Keratinocyte (primary cell): ENCODE data around the gene GRIN2D. TPM values are rescaled to one million over a fixed set of nuclear protein-coding genes. Genes with fewer than 3 reads are reported as not detected.
A peak's percentile ranks its signal among the peaks of the same experiment; 100 is the strongest.

Experiments used
- DNase-seq: peaks from one replicate; pipeline ENCODE4 v3.0.0-alpha.2; 2011; ENCODE audit warnings: low read depth, missing footprints, low spot score
- FAIRE-seq: peaks from 2 replicates; lab custom pipeline; 2011; peaks lifted over from hg19 to GRCh38; lab: Jason Lieb, UNC
- H2AFZ ChIP-seq: 2 replicates; pipeline ENCODE4 v1.6.0; 2012; ENCODE audit warnings: low read length, control low read depth, inconsistent platforms; ENCODE audit not compliant: control insufficient read depth
- H3K27ac ChIP-seq: 2 replicates; pipeline ENCODE4 v1.5.1; 2011; ENCODE audit warnings: low read length; ENCODE audit not compliant: control insufficient read depth, insufficient read depth
- H3K27me3 ChIP-seq: 3 replicates; pipeline ENCODE4 v1.6.0; 2011; ENCODE audit warnings: low read length; ENCODE audit not compliant: control insufficient read depth, insufficient read depth; ENCODE audit errors: extremely low read depth
- H3K36me3 ChIP-seq, 2 experiments: 2 replicates in 1 of 2; 3 replicates in 1 of 2; pipeline ENCODE4 v1.5.1; 2011; ENCODE audit warnings: low read length in 2 of 2, mild to moderate bottlenecking in 1 of 2; ENCODE audit not compliant: control insufficient read depth in 2 of 2, insufficient read depth in 2 of 2; ENCODE audit errors: extremely low read depth in 1 of 2
- H3K4me1 ChIP-seq: 3 replicates; pipeline ENCODE4 v1.5.1; 2011; ENCODE audit warnings: low read length; ENCODE audit not compliant: control insufficient read depth, insufficient read depth; ENCODE audit errors: extremely low read depth
- H3K4me2 ChIP-seq: 3 replicates; pipeline ENCODE4 v1.6.0; 2011; ENCODE audit warnings: low read depth, low read length; ENCODE audit not compliant: control insufficient read depth, insufficient read depth; ENCODE audit errors: extremely low read depth
- H3K4me3 ChIP-seq, 3 experiments: fragments of 200-600 bp in 1 of 3; sonication (generic) in 1 of 3; 2 replicates in 2 of 3; 3 replicates in 1 of 3; pipeline ENCODE4 v1.5.1; 2011 to 2016; ENCODE audit warnings: low read length in 3 of 3, mild to moderate bottlenecking in 3 of 3, control low read depth in 2 of 3, inconsistent platforms in 1 of 3, low read depth in 1 of 3, mixed read lengths in 1 of 3, mixed run types in 1 of 3, moderate library complexity in 1 of 3; ENCODE audit not compliant: control insufficient read depth in 2 of 3, insufficient read depth in 2 of 3; ENCODE audit errors: extremely low read depth in 1 of 3
- H3K79me2 ChIP-seq: 2 replicates; pipeline ENCODE4 v1.6.0; 2012; ENCODE audit warnings: low read length; ENCODE audit not compliant: control insufficient read depth, insufficient read depth
- H3K9ac ChIP-seq: 3 replicates; pipeline ENCODE4 v1.6.0; 2011; ENCODE audit warnings: low read length; ENCODE audit not compliant: control insufficient read depth, insufficient read depth; ENCODE audit errors: extremely low read depth
- H3K9me1 ChIP-seq: 3 replicates; pipeline ENCODE4 v1.6.0; 2011; ENCODE audit warnings: low read length; ENCODE audit not compliant: control insufficient read depth, insufficient read depth; ENCODE audit errors: extremely low read depth
- H3K9me3 ChIP-seq: 2 replicates; pipeline ENCODE4 v1.5.1; 2012; ENCODE audit warnings: low read depth, low read length; ENCODE audit not compliant: control insufficient read depth
- H4K20me1 ChIP-seq: 3 replicates; pipeline ENCODE4 v1.6.0; 2011; ENCODE audit warnings: low read length; ENCODE audit not compliant: control insufficient read depth, insufficient read depth; ENCODE audit errors: extremely low read depth
- EZH2 ChIP-seq: IDR thresholded peaks from one replicate; pipeline ENCODE4 v1.6.1; 2012; ENCODE audit warnings: inconsistent platforms, mild to moderate bottlenecking, low read length, moderate library complexity
- dilution Hi-C: fragments of 300-500 bp; cut with MboI; formaldehyde crosslinking; loops from one replicate; pipeline ENCODE4 v1.7.0; 2020; ENCODE audit warnings: low sequenced_read_pairs; ENCODE audit not compliant: extremely low pct_ligation_motif_present
- polyA plus RNA-seq, 5 experiments: library from polyadenylated mRNA; depleted of rRNA in 3 of 5; stranded (reverse) in 3 of 5; stranded (forward) in 1 of 5; unstranded in 1 of 5; fragments of >200 nt; gene quantifications; 1 replicate in 1 of 5; 2 replicates in 3 of 5; 3 replicates in 1 of 5; pipeline versions ENCODE4 v1.2.1 to v1.2.3, GENCODE V29; 2011 to 2012; ENCODE audit warnings: missing spikeins in 2 of 5, low read depth in 1 of 5, low replicate concordance in 1 of 5
- TF ChIP-seq, protein P1 (sequence below), 3 experiments: IDR thresholded peaks in 1 of 3; conservative IDR thresholded peaks in 1 of 3; optimal IDR thresholded peaks in 1 of 3; 2 replicates in 2 of 3; 3 replicates in 1 of 3; pipeline versions ENCODE3 to v1.5.1; 2011; ENCODE audit warnings: low read length in 3 of 3, mild to moderate bottlenecking in 3 of 3, moderate library complexity in 2 of 3, control low read depth in 1 of 3, inconsistent platforms in 1 of 3; ENCODE audit not compliant: insufficient read depth in 2 of 3; ENCODE audit errors: extremely low read depth in 1 of 3

GRIN2D gene
- polyA plus RNA-seq, 1 donor (not counting 4 experiments of a cell fraction or from before 2014, with no cell fraction given) = 0.04 TPM

DNA sequence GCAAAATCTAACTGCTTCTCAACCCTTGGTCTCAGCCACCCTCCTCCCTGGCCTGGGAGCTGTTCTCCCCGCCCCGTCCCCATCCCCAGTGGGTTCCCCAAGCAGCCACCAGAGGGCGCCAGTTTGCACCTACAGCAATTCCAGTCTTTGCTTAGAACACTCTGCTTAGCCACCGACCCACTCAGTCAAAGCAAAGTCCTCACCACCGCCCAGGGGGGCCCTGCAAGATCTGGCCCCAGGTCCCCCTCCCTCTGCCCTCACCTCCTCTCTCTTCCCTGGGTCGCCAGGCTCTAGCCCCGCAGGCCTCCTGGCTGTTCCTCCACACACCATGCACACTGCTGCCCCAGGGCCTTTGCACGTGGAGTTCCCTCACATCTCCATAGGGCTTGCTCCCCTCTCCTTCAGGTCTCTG lies 42.1 kb upstream of the GRIN2D start:
- Histone ChIP-seq H3K4me2 (no peak overlapping the region), H4K20me1 (no peaks in the 10 kb centered on the region), H3K9me1 (no peaks in the 10 kb centered on the region), H3K4me1 (no peaks in the 10 kb centered on the region), H3K79me2 (no peaks in the 10 kb centered on the region), H3K27ac (no peak overlapping the region), H3K9me3 (no peaks in the 10 kb centered on the region), H3K36me3 (no peaks in the 10 kb centered on the region), H3K9ac (no peak overlapping the region), H3K4me3 (no peak overlapping the region), H3K27me3 (no peaks in the 10 kb centered on the region), H2AFZ (no peak overlapping the region)
- TF ChIP-seq, protein P1, sequence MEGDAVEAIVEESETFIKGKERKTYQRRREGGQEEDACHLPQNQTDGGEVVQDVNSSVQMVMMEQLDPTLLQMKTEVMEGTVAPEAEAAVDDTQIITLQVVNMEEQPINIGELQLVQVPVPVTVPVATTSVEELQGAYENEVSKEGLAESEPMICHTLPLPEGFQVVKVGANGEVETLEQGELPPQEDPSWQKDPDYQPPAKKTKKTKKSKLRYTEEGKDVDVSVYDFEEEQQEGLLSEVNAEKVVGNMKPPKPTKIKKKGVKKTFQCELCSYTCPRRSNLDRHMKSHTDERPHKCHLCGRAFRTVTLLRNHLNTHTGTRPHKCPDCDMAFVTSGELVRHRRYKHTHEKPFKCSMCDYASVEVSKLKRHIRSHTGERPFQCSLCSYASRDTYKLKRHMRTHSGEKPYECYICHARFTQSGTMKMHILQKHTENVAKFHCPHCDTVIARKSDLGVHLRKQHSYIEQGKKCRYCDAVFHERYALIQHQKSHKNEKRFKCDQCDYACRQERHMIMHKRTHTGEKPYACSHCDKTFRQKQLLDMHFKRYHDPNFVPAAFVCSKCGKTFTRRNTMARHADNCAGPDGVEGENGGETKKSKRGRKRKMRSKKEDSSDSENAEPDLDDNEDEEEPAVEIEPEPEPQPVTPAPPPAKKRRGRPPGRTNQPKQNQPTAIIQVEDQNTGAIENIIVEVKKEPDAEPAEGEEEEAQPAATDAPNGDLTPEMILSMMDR (optimal IDR thresholded peaks at IDR 0.05 in 1 of 3, IDR thresholded peaks at IDR 0.05 in 1 of 3, conservative IDR thresholded peaks at IDR 0.05 in 1 of 3; ENCODE audit: extremely low read depth in 1 of 3, insufficient read depth in 2 of 3, low read length in 3 of 3) = peak; percentile 77 to 92 (median 91)
- TF ChIP-seq EZH2 = no peak
- dilution Hi-C loops = no loop called here
- FAIRE-seq (no peak), DNase-seq (no peak)

DNA sequence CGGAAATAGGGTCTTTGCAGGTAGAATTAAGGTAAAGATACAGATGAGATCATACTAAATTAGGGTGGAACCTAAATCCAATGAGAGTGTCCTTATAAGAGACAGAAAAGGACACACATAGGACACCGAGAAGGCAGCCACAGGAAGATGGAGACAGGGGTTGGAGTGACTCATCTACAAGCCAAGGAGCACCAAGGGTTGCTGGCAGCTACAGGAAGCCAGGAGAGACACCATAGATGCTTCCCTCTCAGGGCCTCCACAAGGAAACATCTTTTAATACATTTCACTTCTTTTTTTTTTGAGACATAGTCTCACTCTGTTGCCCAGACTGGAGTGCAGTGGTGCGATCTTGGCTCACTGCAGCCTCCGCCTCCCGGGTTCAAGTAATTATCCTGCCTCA lies 39.8 kb upstream of the GRIN2D start:
- DNase-seq (no peak), FAIRE-seq (no peak)
- TF ChIP-seq, protein P1 (optimal IDR thresholded peaks at IDR 0.05 in 1 of 3, IDR thresholded peaks at IDR 0.05 in 1 of 3, conservative IDR thresholded peaks at IDR 0.05 in 1 of 3; ENCODE audit: extremely low read depth in 1 of 3, insufficient read depth in 2 of 3, low read length in 3 of 3) = no peak
- Histone ChIP-seq H3K4me1 (no peaks in the 10 kb centered on the region), H3K4me3 (no peak overlapping the region), H3K27ac (no peak overlapping the region), H3K27me3 (no peaks in the 10 kb centered on the region), H3K79me2 (no peaks in the 10 kb centered on the region), H3K4me2 (no peak overlapping the region), H3K9me3 (no peaks in the 10 kb centered on the region), H4K20me1 (no peaks in the 10 kb centered on the region), H2AFZ (no peak overlapping the region), H3K36me3 (no peaks in the 10 kb centered on the region), H3K9me1 (no peaks in the 10 kb centered on the region), H3K9ac (no peak overlapping the region)
- dilution Hi-C loops = no loop called here
